HepG2 (cell line): Measurements from ENCODE around the gene ACSL5. TPM values are rescaled to one million over a fixed set of nuclear protein-coding genes. Genes with fewer than 3 reads are reported as not detected.

Source experiments
- ARNT2 ChIP-seq: sonication (generic); formaldehyde crosslinking; IDR thresholded peaks from 2 replicates; pipeline ENCODE4 v1.8.0; 2022; ENCODE audit warnings: mild to moderate bottlenecking, low read depth, missing genetic modification reagents, moderate library complexity
- ATM ChIP-seq: fragments of 450-650 bp; IDR thresholded peaks from 2 replicates; pipeline ENCODE4 v1.7.1; 2017; ENCODE audit warnings: mild to moderate bottlenecking, borderline replicate concordance
- BCL6 ChIP-seq: IDR thresholded peaks from 2 replicates; pipeline ENCODE4 v1.6.1; 2016; ENCODE audit warnings: missing genetic modification reagents, missing compliant biosample characterization
- HIC2 ChIP-seq: sonication (generic); formaldehyde crosslinking; IDR thresholded peaks from 2 replicates; pipeline ENCODE4 v1.9.0; 2022; ENCODE audit warnings: low read depth, missing genetic modification reagents
- HNF4A ChIP-seq: sonication (generic); formaldehyde crosslinking; IDR thresholded peaks from 2 replicates; pipeline ENCODE4 v1.4.0; 2020; ENCODE audit warnings: missing genetic modification reagents
- HNRNPK ChIP-seq: fragments of 200-400 bp; formaldehyde crosslinking; IDR thresholded peaks from 2 replicates; pipeline ENCODE4 v1.6.1; 2018; ENCODE audit warnings: low read length, low read depth, moderate library complexity, mild to moderate bottlenecking; ENCODE audit not compliant: poor library complexity, severe bottlenecking
- MLLT10 ChIP-seq: sonication (generic); formaldehyde crosslinking; IDR thresholded peaks from 2 replicates; pipeline ENCODE4 v1.4.0; 2020; ENCODE audit warnings: missing genetic modification reagents
- MTERF4 ChIP-seq: sonication (generic); formaldehyde crosslinking; IDR thresholded peaks from 2 replicates; pipeline ENCODE4 v1.8.0; 2023; ENCODE audit warnings: mild to moderate bottlenecking, missing genetic modification reagents
- NR2C2 ChIP-seq: sonication (generic); formaldehyde crosslinking; IDR thresholded peaks from 2 replicates; pipeline ENCODE4 v1.4.0; 2020; ENCODE audit warnings: missing genetic modification reagents, mild to moderate bottlenecking, moderate library complexity, borderline replicate concordance
- POLR2A ChIP-seq, 2 experiments: IDR thresholded peaks; 2 replicates each; pipeline ENCODE4 v1.6.1; 2011; ENCODE audit warnings: low read depth in 2 of 2, low read length in 2 of 2, mild to moderate bottlenecking in 1 of 2, moderate library complexity in 1 of 2; ENCODE audit not compliant: insufficient read depth in 1 of 2
- SP4 ChIP-seq: sonication (generic); formaldehyde crosslinking; IDR thresholded peaks from 2 replicates; pipeline ENCODE4 v1.8.1; 2023; ENCODE audit warnings: mild to moderate bottlenecking, missing genetic modification reagents
- TFE3 ChIP-seq: IDR thresholded peaks from 2 replicates; pipeline ENCODE4 v1.6.1; 2016
- XRCC5 ChIP-seq: fragments of 200-400 bp; formaldehyde crosslinking; optimal IDR thresholded peaks from 2 replicates; pipeline ENCODE3; 2017; ENCODE audit warnings: mild to moderate bottlenecking, low read length
- YEATS4 ChIP-seq: sonication (generic); formaldehyde crosslinking; IDR thresholded peaks from 2 replicates; pipeline ENCODE4 v1.4.0; 2020; ENCODE audit warnings: missing genetic modification reagents, borderline replicate concordance
- ZFP36 ChIP-seq: fragments of 150-350 bp; IDR thresholded peaks from 2 replicates; pipeline ENCODE4 v1.6.1; 2018; ENCODE audit warnings: borderline replicate concordance, low read length, low read depth; ENCODE audit not compliant: partially characterized antibody
- ZNF160 ChIP-seq: sonication (generic); formaldehyde crosslinking; IDR thresholded peaks from 2 replicates; pipeline ENCODE4 v1.8.0; 2022; ENCODE audit warnings: mild to moderate bottlenecking, inconsistent platforms, missing genetic modification reagents
- ZNF224 ChIP-seq: sonication (generic); formaldehyde crosslinking; IDR thresholded peaks from 2 replicates; pipeline ENCODE4 v1.5.0; 2020; ENCODE audit warnings: mild to moderate bottlenecking, missing genetic modification reagents
- ZNF232 ChIP-seq: sonication (generic); formaldehyde crosslinking; IDR thresholded peaks from 2 replicates; pipeline ENCODE4 v1.4.0; 2020; ENCODE audit warnings: missing genetic modification reagents, borderline replicate concordance
- ZNF326 ChIP-seq: sonication (generic); formaldehyde crosslinking; IDR thresholded peaks from 2 replicates; pipeline ENCODE4 v1.4.0; 2020; ENCODE audit warnings: missing genetic modification reagents, borderline replicate concordance
- ZNF543 ChIP-seq: sonication (generic); formaldehyde crosslinking; IDR thresholded peaks from 2 replicates; pipeline ENCODE4 v1.4.0; 2020; ENCODE audit warnings: mild to moderate bottlenecking, missing genetic modification reagents
- ZNF546 ChIP-seq: sonication (generic); formaldehyde crosslinking; conservative IDR thresholded peaks from 2 replicates; pipeline ENCODE4 v1.8.1; 2023; ENCODE audit warnings: mild to moderate bottlenecking, missing genetic modification reagents
- ZNF782 ChIP-seq: sonication (generic); formaldehyde crosslinking; IDR thresholded peaks from 2 replicates; pipeline ENCODE4 v1.4.0; 2020; ENCODE audit warnings: missing genetic modification reagents, mild to moderate bottlenecking, borderline replicate concordance
- ZNF850 ChIP-seq: sonication (generic); formaldehyde crosslinking; conservative IDR thresholded peaks from 2 replicates; pipeline ENCODE4 v1.9.0; 2021; ENCODE audit warnings: mild to moderate bottlenecking, missing genetic modification reagents
- ZSCAN12 ChIP-seq: sonication (generic); formaldehyde crosslinking; IDR thresholded peaks from 2 replicates; pipeline ENCODE4 v1.9.0; 2021; ENCODE audit warnings: mild to moderate bottlenecking, missing genetic modification reagents
- polyA plus RNA-seq, 8 experiments: library from polyadenylated mRNA; depleted of rRNA in 3 of 8; stranded (reverse) in 7 of 8; unstranded in 1 of 8; fragments of >200 nt; fragmentation: Illumina TruSeq in 4 of 8; extraction: Trizol in 4 of 8; gene quantifications; 2 replicates each; pipeline versions ENCODE4 v1.2.1 to v1.2.3, GENCODE V29; 2011 to 2016; ENCODE audit warnings: low read depth in 4 of 8, missing spikeins in 1 of 8, mixed read lengths in 1 of 8; ENCODE audit not compliant: insufficient read depth in 1 of 8
- total RNA-seq, 5 experiments: library from RNA; depleted of rRNA; stranded (reverse); fragments of >200 nt; fragmentation: Illumina TruSeq; extraction: Trizol; gene quantifications; 2 replicates each; pipeline ENCODE4 v1.2.3, GENCODE V29; 2016; ENCODE audit warnings: low read depth in 1 of 5
- TF ChIP-seq, protein P1 (sequence below): IDR thresholded peaks from 2 replicates; pipeline ENCODE4 v1.6.1; 2016; ENCODE audit warnings: mild to moderate bottlenecking

ACSL5 gene
- total and polyA plus RNA-seq, 2 of the 13 experiments (the other 11 are each of a cell fraction or from before 2014, with no cell fraction given): 56.4 to 82.5 TPM

GRCh38 chr10:112373912-112374338, at the start of gene ACSL5 (continued):
- TF ChIP-seq MTERF4 (no peak), HIC2 (CRISPR knock-in tag) (no peak), ZNF782 (no peak; the same call in 1 of the 2 replicates), POLR2A (IDR thresholded peaks at IDR 0.05; ENCODE audit: insufficient read depth in 1 of 2, low read depth in 2 of 2, low read length in 2 of 2) (peak; percentile 54 to 64; a peak in 3 of 4 replicates), ZNF850 (no peak), ZNF546 (no peak), ZNF224 (CRISPR knock-in tag) (no peak), ZNF543 (CRISPR knock-in tag) (no peak; the same call in 1 of the 2 replicates), ARNT2 (CRISPR knock-in tag) (no peak), TFE3 (CRISPR knock-in tag) (0 out of 2 replicates have a peak, but pooled peaks have one; percentile 21), YEATS4 (peak; percentile 54; the same call in 1 of the 2 replicates), HNRNPK (no peak), XRCC5 (peak; percentile 30), MLLT10 (CRISPR knock-in tag) (no peak), ZSCAN12 (CRISPR knock-in tag) (no peak), ZNF160 (CRISPR knock-in tag) (no peak), HNF4A (CRISPR knock-in tag) (peak; percentile 93), NR2C2 (peak; percentile 89), ZNF232 (peak; percentile 83), BCL6 (CRISPR knock-in tag) (peak; percentile 87), ZFP36 (no peak), ZNF326 (CRISPR knock-in tag) (no peak), SP4 (CRISPR knock-in tag) (no peak), ATM (no peak)
- TF ChIP-seq, protein P1, sequence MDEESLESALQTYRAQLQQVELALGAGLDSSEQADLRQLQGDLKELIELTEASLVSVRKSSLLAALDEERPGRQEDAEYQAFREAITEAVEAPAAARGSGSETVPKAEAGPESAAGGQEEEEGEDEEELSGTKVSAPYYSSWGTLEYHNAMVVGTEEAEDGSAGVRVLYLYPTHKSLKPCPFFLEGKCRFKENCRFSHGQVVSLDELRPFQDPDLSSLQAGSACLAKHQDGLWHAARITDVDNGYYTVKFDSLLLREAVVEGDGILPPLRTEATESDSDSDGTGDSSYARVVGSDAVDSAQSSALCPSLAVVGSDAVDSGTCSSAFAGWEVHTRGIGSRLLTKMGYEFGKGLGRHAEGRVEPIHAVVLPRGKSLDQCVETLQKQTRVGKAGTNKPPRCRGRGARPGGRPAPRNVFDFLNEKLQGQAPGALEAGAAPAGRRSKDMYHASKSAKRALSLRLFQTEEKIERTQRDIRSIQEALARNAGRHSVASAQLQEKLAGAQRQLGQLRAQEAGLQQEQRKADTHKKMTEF (CRISPR knock-in tag): peak; percentile 77
